Measurements from ENCODE around the gene ZDHHC9. TPM values are rescaled to one million over a fixed set of nuclear protein-coding genes. Genes with fewer than 3 reads are reported as not detected.

The ZDHHC9 gene
- total RNA-seq, 1 experiment from 2014 or later: 41.0 TPM

GRCh38 chrX:129780441-129781105 lies 63.1 kb downstream of the ZDHHC9 start:
- CTCF ChIA-PET: interaction anchor here (0.6 kb wide), 1 partner anchor 101 kb away, joined by 6 read pairs; no protein-coding TSS in a partner anchor
- no peaks in the 10 kb centered on the region for H3K36me3 ChIP-seq (ENCODE audit: control insufficient read depth, insufficient read depth, low read length)
- no TSS peak for BruUV-seq (replicated peaks)

GRCh38 chrX:129779747-129780146 lies 63.9 kb downstream of the ZDHHC9 start, which contains the start of gene SASH3:
Gene SASH3, plus strand, starts transcription at chrX:129779949. Its CDS starts 149 bp downstream, at chrX:129780098.
- no TSS peak for BruUV-seq (replicated peaks)
- Histone ChIP-seq H3K27me3 (replicated peaks; ENCODE audit: control insufficient read depth, insufficient read depth, low read length) (no peaks in the 10 kb centered on the region), H3K36me3 (ENCODE audit: control insufficient read depth, insufficient read depth, low read length) (no peaks in the 10 kb centered on the region), H3K4me1 (no peaks in the 10 kb centered on the region), H3K9me3 (no peaks in the 10 kb centered on the region), H3K4me3 (ENCODE audit: low read depth, low read length) (no peak within 1 kb of the TSS)
- DNase-seq: no peak
- ChIA-PET CTCF (no interaction called here), POLR2A (no interaction called here)
- no peak within 1 kb of the TSS for H3K27ac Mint-ChIP-seq (ENCODE audit: unreplicated experiment)
- H3K4me3 Mint-ChIP-seq (ENCODE audit: unreplicated experiment): no peak within 1 kb of the TSS
- H3K36me3 Mint-ChIP-seq (ENCODE audit: insufficient read depth, unreplicated experiment): no peaks in the 10 kb centered on the region
- no peaks in the 10 kb centered on the region for H3K9me3 Mint-ChIP-seq (ENCODE audit: unreplicated experiment)
- intact Hi-C loops (cut with micrococcal nuclease; ENCODE audit: unreplicated experiment): no loop called here
- no peaks in the 10 kb centered on the region for H3K4me1 Mint-ChIP-seq (ENCODE audit: low read depth, unreplicated experiment)
- no peaks in the 10 kb centered on the region for H3K27me3 Mint-ChIP-seq (ENCODE audit: insufficient read depth, unreplicated experiment)
- TF ChIP-seq, protein P1, sequence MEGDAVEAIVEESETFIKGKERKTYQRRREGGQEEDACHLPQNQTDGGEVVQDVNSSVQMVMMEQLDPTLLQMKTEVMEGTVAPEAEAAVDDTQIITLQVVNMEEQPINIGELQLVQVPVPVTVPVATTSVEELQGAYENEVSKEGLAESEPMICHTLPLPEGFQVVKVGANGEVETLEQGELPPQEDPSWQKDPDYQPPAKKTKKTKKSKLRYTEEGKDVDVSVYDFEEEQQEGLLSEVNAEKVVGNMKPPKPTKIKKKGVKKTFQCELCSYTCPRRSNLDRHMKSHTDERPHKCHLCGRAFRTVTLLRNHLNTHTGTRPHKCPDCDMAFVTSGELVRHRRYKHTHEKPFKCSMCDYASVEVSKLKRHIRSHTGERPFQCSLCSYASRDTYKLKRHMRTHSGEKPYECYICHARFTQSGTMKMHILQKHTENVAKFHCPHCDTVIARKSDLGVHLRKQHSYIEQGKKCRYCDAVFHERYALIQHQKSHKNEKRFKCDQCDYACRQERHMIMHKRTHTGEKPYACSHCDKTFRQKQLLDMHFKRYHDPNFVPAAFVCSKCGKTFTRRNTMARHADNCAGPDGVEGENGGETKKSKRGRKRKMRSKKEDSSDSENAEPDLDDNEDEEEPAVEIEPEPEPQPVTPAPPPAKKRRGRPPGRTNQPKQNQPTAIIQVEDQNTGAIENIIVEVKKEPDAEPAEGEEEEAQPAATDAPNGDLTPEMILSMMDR (IDR thresholded peaks at IDR 0.05; ENCODE audit: insufficient read depth in 1 of 2, low read depth in 1 of 2, low read length in 1 of 2, severe bottlenecking in 1 of 2, unreplicated experiment in 1 of 2): no peak

More at GRCh38 chrX:129780441-129781105, 63.1 kb downstream of the ZDHHC9 start:
- Histone ChIP-seq H3K9me3 (no peaks in the 10 kb centered on the region), H3K4me3 (ENCODE audit: low read depth, low read length) (no peak overlapping the region), H3K27me3 (replicated peaks; ENCODE audit: control insufficient read depth, insufficient read depth, low read length) (no peaks in the 10 kb centered on the region), H3K4me1 (no peaks in the 10 kb centered on the region)
- no peaks in the 10 kb centered on the region for H3K9me3 Mint-ChIP-seq (ENCODE audit: unreplicated experiment)
- H3K27ac Mint-ChIP-seq (ENCODE audit: unreplicated experiment): no peak overlapping the region
- intact Hi-C loops (cut with micrococcal nuclease; ENCODE audit: unreplicated experiment): no loop called here
- H3K4me1 Mint-ChIP-seq (ENCODE audit: low read depth, unreplicated experiment): no peaks in the 10 kb centered on the region
- no peaks in the 10 kb centered on the region for H3K27me3 Mint-ChIP-seq (ENCODE audit: insufficient read depth, unreplicated experiment)
- no peak for DNase-seq
- H3K4me3 Mint-ChIP-seq (ENCODE audit: unreplicated experiment): no peak overlapping the region
- no peaks in the 10 kb centered on the region for H3K36me3 Mint-ChIP-seq (ENCODE audit: insufficient read depth, unreplicated experiment)
- POLR2A ChIA-PET: no interaction called here
- TF ChIP-seq, protein P1 (IDR thresholded peaks at IDR 0.05; ENCODE audit: insufficient read depth in 1 of 2, low read depth in 1 of 2, low read length in 1 of 2, severe bottlenecking in 1 of 2, unreplicated experiment in 1 of 2): no peak

DNA sequence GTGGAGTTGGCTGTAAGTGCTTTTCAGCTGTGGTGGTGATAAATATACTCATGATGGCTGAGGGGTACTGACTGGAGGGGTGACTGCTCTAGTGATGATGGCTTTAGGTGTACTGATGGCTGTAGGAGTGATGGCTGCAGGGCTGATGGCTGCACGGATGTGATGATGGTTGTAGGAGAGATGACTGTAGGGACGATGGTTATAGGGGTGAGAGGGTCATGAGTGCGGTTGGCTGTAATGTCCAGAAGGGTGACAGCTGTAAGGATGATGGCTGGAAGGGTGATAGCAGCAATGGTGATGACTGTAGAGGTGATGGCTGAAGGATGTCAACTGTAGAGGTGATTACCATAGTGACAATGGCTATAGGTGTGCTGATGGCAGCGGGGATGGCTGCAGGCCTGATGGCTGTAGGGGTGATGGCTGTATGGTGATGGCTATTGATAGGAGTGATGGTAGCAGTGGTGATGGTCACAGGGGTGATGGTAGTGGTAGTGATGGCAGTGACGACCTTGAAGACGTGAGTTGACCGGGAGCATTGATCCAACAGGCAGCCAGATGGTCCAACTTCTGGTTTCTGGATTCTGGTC lies 64.5 kb downstream of the ZDHHC9 start:
- Mint-ChIP-seq H3K36me3 (ENCODE audit: insufficient read depth, unreplicated experiment) (no peaks in the 10 kb centered on the region), H3K4me1 (ENCODE audit: low read depth, unreplicated experiment) (no peaks in the 10 kb centered on the region), H3K9me3 (ENCODE audit: unreplicated experiment) (no peaks in the 10 kb centered on the region), H3K27me3 (ENCODE audit: insufficient read depth, unreplicated experiment) (no peaks in the 10 kb centered on the region), H3K27ac (ENCODE audit: unreplicated experiment) (no peak overlapping the region), H3K4me3 (ENCODE audit: unreplicated experiment) (no peak overlapping the region)
- POLR2A ChIA-PET: no interaction called here
- CTCF ChIA-PET: no interaction called here
- no TSS peak for BruUV-seq (replicated peaks)
- H3K36me3 ChIP-seq (ENCODE audit: control insufficient read depth, insufficient read depth, low read length): no peaks in the 10 kb centered on the region
- no peak overlapping the region for H3K4me3 ChIP-seq (ENCODE audit: low read depth, low read length)
- intact Hi-C loops (cut with micrococcal nuclease; ENCODE audit: unreplicated experiment): no loop called here
- TF ChIP-seq, protein P1 (IDR thresholded peaks at IDR 0.05; ENCODE audit: insufficient read depth in 1 of 2, low read depth in 1 of 2, low read length in 1 of 2, severe bottlenecking in 1 of 2, unreplicated experiment in 1 of 2): no peak
- no peaks in the 10 kb centered on the region for H3K27me3 ChIP-seq (replicated peaks; ENCODE audit: control insufficient read depth, insufficient read depth, low read length)
- H3K9me3 ChIP-seq: no peaks in the 10 kb centered on the region
- peaks cover 2% of the 10 kb centered on the region; the same call in 1 of the 2 replicates for H3K4me1 ChIP-seq
- no peak for DNase-seq
